GM11168 (cell line): ENCODE results near the gene IQSEC2.

Experiments used
- in situ Hi-C: fragments of 300-500 bp; cut with MboI; formaldehyde crosslinking; loops from one replicate; pipeline ENCODE4 v1.12.0; 2022; ENCODE audit warnings: low sequenced_read_pairs; ENCODE audit not compliant: unreplicated experiment

Gene IQSEC2

DNA sequence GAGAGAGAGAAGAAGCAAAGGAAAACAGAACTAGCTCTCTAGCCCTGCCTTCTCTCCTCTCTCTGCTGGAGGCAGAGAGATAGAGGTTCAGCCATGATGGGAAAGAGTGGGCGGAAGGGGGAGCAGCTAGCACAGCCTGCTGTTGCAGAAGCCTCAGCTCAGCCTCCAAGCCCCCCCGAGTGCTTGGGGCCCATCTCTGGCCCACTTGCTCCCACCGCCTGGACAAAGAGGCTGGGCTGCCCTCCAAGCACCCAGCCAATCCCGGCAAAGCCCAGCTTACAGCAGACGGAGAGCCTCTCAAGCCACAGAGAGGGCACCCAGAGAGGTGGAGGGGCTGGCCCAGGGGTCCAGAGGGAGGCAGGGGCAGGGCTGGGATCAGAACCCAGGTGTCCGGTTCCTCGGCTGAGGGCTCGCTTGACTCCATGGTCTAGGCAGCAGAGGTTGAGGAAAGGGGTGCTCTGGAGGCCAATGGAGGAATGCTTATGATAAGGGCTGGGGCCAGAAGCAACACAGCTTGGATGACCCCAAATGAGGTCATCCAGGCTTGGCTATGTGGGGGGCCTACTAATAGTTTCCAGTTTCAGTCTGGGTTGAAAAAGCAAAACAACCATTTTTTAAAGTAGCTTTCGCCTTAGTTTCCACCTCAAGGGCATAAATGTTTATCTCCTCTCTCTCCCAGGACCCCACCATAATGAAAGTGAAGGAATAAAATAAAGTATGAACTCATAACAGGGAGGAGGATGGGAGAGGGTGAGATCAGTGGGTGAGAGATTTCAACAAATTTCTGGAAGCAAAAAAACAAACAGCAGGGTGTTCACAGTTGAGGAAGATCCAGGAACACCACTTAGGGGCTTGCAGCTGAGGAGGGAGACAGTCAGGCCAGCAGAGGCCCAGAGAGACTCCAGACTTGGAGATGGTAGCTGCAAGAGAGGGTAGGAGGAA lies 24.9 kb upstream of the IQSEC2 start:
- in situ Hi-C loops = no loop called here

DNA sequence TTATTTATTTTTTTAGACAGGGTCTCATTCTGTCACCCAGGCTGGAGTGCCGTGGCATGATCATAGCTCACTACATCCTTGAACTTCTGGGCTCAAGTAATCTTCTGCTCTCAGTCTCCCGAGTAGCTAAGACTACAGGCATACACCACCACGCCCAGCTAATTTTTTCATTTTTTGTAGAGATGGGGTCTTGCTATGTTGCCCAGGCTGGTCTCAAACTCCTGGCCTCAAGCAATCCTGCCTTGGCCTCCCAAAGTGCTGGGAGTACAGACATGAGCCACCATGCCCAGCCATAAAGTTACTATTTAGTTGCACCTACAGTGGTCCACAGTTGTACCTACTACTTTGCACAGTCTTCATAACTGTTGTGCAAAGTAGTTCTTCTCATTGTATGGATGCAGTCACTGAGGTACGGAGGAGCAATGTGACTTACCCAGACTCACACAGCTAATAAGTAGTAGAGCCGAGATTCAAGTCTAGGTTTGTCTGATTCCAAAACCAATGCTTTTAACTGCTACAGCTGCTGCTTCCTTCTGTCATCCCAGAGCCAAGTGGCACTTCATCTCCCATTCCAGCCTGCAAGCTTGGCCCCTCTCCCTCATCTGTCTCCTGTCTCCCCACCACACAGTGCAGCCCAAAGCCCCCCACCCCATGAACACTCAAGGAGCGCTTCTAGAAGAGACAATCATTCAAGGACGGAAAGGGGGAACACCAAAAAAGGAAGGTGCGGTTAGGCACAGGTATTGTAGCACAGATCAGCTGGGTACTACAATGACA lies 24.0 kb upstream of the IQSEC2 start:
- in situ Hi-C loops = no loop called here

DNA sequence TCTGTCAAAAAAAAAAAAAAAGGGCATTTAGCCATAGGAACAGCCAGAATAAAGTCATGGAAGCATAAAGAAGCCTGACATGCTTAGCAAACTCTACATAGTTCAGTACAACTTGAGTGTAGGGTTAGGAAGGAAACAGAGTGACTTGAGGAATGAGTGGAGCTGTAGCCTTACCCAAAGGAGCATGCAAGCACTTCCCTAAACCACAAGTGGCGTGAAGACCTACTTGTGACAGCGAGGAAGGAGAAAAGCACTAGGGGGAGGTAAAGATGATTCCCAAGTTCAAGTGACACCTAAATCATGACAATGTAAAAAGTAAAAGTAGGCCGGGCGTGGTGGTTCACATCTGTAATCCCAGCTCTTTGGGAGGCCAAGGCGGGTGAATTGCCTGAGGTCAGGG lies 21.8 kb upstream of the IQSEC2 start:
- in situ Hi-C loops = no loop called here

DNA sequence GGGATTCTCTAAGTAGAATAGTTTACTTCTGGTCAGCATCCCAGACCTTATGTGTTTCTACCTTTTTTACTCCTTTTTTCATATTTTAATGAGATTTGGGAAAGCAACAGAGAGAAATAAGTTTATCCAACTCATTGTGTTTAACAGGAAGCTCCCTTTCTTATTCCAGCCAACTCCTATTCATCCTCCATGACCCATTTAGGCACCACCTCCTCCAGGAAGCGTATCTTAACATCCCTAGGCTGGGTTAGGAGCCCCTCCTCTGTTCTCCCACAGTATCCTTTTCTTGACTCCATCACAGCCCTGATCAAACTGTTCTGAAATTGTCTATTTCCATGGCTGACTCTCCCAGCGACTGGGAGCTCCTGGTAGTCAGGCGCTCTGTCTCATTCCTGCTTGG lies 18.8 kb upstream of the IQSEC2 start:
- in situ Hi-C loops = no loop called here

DNA sequence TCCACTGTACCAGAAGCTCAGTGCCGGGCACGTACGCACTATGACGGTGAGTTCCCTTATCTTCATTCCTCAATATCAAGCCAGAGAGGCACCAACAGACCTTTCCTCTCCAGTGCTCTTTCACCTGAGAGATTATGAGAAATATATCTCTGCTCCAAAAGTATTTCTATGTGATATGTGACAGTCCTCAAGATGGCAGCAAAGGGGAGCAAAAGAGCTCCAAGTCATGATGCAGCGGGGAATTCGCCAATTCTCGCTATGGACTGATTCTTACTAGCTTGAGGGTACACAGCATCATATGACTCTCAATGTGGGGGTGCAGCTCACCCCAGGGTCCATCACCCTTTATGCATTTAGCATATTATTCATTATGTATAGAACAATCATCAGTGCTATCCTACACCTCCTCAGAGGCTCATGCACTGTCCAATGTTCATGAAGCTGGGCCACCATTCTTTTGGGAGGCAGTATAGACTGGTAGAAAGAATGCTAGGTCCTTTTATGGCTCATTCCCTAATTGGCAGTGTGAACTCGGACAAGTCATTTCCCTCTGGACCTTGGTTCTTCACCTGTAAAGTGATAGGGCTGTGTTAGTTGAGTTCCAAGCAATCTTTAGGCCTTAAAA lies 12.8 kb upstream of the IQSEC2 start:
- in situ Hi-C loops = no loop called here

DNA sequence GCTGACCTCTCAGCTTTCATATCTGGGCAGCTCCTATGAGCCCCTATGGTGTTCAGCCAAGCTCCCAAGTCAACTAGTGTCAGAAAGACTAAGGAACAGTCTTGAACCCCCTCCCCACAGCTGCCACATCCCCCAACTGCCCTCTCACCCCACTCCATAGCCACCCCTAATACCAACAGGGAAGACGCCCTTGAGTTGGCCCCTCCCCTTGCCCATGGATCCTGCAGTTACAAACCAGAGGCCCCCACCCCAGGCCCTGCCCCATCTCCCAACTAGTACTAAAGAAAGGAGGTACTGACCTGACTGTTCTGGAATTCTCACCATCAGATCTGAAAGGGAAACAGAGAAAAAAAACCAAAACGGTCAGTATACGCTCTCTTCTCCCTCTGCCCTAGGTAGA lies 10.2 kb upstream of the IQSEC2 start:
- in situ Hi-C loops = no loop called here

DNA sequence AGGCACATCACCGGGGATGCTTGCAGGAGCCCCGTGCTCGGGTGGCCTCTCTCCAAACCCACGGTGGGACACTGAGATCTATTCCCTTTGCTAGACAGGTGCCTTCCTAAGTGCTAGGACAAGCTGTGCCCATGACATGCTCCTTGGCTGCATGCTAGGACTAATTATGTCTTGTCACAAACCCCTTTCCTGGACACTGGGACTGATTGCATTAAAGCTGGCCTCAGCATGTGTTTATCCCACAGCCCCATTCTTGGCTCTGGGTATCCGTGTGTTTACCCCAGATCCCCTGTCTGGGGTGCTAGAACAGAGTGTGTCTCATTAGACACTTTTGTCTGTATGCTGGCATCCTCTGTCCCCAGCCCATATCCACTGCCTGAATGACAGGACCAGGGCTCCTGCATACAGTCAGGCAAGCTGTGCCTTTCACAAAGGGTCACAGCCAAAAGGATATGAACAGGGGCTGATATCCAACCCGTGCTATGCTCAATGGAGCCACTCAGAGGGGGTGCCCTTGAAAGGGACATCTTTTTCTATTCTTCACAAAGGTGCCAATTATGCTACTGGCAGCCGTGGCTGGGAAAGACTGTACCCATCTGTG lies 9.2 kb upstream of the IQSEC2 start:
- in situ Hi-C loops = no loop called here

DNA sequence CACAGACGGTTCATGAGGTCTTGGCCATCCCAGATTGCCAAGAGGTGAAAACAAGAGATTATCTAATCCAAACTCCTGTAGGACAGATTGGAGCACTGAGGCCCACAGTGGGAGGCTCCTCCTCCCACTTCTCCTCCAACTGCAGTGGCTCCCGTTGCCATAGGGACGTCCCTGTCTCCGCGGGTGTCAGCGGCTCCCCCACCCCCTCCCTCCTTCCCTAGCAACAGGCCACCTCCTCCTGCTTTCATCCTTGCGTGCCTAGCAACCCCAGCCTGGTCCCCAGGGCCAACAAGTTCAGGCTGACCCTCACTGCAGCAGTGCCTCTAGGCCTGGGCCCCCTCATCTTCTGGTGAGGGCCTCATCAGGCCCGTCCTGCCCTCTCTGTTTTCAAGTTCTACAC lies 6.8 kb upstream of the IQSEC2 start:
- in situ Hi-C loops = no loop called here

DNA sequence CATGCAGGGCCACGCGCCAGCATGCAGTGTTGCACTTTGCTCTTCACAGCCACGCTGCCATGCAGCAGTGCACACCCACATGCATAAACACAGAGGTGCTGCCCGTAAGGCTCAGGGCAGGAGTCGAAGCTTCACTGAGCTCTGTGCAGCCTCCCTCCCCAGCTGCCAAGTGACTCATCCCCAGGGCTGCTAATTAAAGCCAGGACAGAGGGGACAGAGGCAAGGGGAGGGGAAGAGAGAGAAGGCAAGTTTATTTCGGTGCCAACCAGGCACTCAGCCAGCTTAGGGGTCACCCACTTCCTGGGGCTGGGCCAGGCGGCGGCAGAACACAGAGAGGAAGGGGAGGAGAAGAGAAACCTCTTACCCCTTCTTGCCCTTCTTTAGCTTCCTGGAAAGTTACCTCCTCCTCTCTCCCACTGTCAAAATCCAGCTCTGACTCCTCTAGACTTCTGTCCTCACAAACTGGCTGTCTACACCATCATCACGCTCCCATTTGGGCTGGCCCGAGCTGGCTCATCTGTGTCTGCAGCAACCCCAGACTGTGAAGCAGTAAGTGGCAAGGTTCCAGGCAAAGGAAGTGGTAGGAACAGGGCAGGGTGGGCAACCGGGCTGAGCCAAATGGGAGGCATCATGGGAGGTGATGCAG lies 6.2 kb upstream of the IQSEC2 start:
- in situ Hi-C loops = no loop called here

DNA sequence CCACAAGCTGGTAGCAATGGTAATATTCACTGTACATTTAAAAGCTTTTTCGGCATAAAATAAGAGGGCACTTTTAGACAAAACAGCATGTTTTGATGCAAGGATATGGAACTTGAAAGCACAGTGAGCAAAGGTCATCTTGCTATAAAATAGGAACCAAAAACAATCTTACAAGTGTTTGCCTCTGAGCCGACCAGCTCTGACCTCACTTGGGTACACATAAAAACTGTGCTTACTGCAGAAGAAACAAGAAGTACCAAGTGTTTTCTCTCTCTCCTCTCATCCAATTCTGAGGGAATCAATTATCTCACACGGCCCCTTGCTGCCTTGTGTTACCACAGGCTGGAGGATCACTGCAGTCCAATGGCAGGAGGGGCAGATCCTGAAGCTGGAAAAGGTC lies 4.8 kb upstream of the IQSEC2 start:
- in situ Hi-C loops = no loop called here

DNA sequence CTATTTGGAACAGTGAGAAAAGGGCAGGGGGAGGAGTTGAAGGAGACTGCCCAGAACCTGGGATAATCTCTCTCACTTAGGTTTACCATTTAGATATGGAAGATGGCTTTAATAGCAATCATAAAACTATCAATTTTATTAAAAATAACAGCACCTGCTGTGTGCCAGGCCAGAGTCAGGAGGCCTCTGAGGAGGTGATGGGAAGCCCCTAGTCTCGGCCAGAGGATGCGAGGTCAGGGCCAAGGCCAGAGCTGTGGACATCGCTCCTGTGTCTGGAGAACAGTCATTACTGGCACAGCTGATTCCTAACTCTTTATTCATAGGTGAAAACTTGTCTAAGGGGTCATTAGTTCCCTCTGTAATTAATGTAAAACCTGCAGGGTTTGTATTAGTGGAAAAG lies 4.2 kb upstream of the IQSEC2 start:
- in situ Hi-C loops = no loop called here

DNA sequence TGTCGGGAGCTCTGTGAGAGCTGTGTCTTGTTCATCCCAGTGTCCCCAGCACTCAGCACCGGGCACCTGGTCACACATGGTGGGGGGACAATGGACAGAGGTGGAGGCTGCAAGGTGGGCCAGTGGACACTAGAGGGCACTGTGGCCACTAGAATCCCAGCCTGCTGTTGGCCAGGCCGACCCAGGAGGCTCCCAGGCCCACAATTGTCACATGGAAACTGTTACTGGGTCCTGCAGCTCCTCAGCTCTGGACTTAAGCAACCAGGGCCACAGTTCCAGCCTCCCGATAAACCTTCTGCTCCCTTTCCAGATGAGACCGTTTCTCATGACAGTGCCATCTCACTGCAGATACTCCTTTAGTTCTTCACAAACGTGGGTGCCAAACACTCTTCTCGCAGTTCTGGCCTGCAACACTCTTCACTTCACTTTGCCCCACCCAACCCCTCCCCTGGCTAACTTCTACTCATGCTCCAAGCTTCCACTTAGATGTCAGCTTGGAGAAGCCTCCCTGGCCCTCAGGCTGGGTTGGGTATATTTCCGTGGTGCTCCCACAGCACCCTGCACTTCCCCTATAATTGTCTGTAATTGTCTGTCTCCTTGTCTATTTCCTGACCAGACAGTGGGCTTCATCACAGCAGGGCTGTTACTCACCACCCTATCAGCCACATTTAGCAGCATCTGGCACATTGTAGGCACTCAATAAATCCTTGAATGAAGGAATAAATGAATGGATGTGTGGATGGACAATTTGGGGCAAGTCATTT lies 3.5 kb upstream of the IQSEC2 start:
- in situ Hi-C loops = no loop called here

DNA sequence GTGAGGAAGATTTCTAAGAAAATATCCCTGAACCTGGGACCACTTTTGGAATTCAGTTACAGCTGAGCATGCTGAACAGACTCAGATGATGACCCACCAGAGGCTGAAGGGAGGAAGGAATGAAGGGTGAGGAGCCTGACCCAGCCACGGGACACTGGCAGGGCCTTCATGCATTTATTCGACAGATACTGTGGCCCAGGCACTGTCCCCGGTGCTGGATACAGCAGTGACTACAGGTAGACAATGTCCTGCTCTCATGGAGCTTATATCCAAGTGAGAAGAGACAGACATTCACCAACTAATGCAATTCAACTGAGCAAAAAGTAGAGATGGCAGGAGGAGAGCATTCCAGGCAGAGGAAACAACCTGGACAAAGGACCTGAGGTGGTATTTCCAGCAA lies 2.2 kb upstream of the IQSEC2 start:
- in situ Hi-C loops = no loop called here

DNA sequence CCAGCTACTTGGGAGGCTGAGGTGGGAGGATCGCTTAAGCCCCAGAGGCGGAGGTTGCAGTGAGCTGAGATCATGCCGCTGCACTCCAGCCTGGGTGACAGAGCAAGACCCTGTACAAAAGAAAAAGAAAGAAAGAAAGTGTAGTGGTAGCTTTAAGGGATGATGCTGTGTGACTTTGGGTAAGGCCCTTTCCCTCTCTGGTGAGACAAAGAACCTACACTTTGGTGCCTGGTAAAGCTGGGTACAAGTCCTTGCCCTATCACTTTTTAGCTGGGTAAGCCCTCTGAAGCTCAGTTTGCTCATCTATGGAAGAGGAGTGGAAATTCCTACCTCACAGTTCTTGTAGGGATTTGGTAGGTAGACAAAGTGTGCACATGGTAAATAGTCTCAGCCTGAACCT lies 1.7 kb upstream of the IQSEC2 start:
- in situ Hi-C loops = no loop called here

DNA sequence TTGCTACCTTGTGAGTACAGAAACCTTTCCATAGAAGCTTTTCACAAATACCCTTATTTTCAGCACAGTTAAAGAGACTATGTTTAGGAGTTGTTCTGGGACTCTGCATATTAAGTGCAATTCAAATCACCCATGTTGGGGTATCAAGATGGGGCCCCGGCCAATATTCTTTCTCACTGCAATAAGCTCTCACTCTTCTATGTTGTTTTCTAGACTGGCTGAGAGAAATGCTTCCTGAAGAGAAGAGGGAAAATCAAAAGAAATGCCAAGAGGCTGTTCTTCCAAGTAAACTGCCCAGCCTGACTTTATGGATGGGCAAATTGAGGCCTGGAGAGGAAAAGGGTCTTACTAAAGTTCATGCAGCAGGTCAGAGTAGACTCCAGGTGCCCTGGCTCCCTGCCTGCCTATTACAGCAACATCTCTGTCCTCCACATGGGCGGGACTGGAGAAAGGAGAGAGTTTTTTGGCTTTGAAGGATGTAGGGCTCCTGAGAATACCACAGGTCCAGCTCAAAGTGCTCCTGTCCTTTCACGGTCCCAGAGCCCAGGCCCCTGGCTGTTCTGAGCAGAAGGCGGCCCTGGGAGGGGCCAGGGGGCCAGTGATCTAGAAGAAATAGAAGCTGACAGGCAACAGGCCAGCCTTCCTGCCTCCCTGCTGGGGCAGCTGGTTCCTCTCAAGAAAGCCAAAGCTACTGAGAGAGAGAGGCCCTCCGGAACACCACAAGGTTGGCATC lies 745 bp upstream of the IQSEC2 start:
- in situ Hi-C loops = no loop called here

DNA sequence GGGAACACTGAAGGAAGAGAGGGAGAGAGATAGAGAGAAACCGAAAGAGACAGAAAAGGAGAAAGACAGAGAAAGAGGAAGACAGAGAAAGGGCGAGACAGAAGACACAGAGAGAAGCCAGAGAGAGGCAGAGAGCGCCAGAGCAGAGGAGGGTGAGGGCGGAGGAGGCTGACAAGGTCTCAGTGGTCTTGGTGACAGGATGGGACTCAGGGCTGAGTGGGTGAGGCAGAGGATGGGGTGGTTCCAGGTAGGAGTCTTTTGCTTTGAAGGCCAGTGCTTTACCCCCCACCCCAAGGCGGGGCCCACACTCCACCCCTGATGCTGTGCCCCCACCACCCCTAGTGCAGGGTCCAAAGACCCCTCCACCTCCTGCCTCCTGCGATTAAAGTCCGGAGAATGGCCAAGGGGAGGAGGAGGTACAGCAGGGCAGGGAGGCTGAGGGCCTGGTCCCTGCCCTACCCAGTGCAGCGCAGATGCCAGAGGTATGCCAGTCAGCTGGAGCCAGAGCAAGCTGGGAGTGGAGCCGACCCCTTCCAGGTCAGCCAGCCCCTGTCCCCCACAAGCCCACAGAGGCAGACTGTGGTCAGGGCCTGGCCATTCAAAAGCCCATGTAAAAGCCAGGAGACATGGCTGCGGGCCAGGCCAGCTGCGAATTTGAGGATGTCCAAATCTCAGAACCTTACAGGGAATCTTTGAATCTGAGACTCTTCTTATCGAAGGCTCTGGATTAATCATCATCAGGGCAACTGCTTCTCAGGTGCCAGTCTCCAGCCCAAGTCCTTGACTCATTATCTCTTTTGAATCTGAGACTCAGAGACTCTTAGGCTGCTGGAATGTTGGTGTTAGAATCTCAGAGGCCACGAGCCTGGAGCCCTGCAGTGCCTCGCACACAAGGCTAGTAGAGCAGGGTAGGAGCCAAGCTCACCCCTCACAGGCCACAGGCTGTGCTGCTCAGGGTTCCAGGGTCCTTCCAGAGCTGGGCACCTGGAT lies 758 bp downstream of the IQSEC2 start:
- in situ Hi-C loops = no loop called here

DNA sequence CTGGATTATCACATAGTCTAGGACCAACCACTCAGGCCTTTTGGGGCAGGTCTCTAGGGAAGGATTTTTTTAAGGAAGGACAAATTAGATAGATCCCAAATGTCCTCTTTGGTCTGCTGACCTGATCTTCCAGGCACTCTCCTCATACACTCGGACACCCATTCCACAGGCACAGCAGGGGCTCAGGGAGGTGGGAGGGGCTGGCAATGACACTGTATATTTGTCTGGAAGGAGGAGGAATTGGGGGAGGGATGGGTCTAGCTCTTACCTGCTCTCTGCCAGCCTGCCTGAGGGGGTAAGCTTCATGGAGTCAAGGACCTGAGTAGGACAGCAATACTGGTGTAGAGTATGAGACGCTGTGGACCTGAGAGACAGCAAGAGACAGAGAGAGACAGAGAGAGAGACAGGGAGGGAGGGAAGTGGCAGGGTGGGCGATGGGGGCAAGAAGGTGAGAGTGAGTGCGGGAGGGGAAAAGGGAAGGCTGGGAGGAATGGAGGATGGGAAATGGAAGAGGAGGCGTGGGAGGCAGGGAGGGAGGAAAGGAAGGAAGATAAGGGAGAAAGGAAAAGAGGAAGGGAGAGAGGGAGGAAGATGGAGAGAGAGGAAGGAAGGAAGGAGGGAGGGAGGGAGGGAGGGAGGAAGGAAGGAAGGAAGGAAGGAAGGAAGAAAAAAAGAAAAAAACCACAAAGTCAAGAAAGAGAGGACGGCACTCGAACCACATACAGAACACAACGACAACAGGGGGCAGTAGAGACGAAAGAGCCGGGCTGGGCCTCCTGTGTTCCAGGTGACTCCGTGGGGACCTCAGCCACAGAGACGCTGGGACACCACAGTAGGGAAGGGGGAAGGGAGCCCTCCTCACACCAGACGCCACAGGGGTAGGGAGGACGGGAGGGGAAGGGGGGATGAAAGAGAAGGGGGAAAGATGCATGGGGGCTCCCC lies 1.8 kb downstream of the IQSEC2 start:
- in situ Hi-C loops = no loop called here
